ENCODE results near the gene RUSC1.

- peak; percentile 38 to 53 (median 43) for TF ChIP-seq CTCF (IDR thresholded peaks at IDR 0.05)
- peak; percentile 80 to 90 (median 84) for TF ChIP-seq POLR2AphosphoS5 (IDR thresholded peaks at IDR 0.05)
- peak; percentile 49 for TF ChIP-seq POLR2A (IDR thresholded peaks at IDR 0.05)
Measured at GRCh38 chr1:155308493-155309422, 11.9 kb upstream of the RUSC1 start, which contains the start of gene FDPS.

All from breast epithelium (tissue), 3 donors.